SK-N-SH (cell line): ENCODE data around the gene GPR171.

Experiments
- CHD2 ChIP-seq: fragments of 150-350 bp; IDR thresholded peaks from 2 replicates; pipeline ENCODE4 v1.6.1; 2018; ENCODE audit warnings: low read length; ENCODE audit not compliant: partially characterized antibody
- CTCF ChIP-seq: fragments of 200-600 bp; sonication (generic); IDR thresholded peaks from 2 replicates; pipeline ENCODE4 v1.6.1; 2017; ENCODE audit warnings: antibody characterized with exemption, mild to moderate bottlenecking, moderate library complexity
- RCOR1 ChIP-seq: fragments of 150-350 bp; IDR thresholded peaks from 2 replicates; pipeline ENCODE4 v1.6.1; 2017; ENCODE audit warnings: antibody characterized with exemption, low read length
- REST ChIP-seq: IDR thresholded peaks from 2 replicates; pipeline ENCODE4 v1.6.1; 2012; ENCODE audit warnings: mild to moderate bottlenecking, low read depth, low read length, moderate library complexity
- TAF1 ChIP-seq: IDR thresholded peaks from 2 replicates; pipeline ENCODE4 v1.6.1; 2012; ENCODE audit warnings: low read depth, mild to moderate bottlenecking, low read length, moderate library complexity, borderline replicate concordance
- TF ChIP-seq, protein P1 (sequence below): IDR thresholded peaks from 2 replicates; pipeline ENCODE4 v1.4.0; 2012; ENCODE audit warnings: low read depth

DNA sequence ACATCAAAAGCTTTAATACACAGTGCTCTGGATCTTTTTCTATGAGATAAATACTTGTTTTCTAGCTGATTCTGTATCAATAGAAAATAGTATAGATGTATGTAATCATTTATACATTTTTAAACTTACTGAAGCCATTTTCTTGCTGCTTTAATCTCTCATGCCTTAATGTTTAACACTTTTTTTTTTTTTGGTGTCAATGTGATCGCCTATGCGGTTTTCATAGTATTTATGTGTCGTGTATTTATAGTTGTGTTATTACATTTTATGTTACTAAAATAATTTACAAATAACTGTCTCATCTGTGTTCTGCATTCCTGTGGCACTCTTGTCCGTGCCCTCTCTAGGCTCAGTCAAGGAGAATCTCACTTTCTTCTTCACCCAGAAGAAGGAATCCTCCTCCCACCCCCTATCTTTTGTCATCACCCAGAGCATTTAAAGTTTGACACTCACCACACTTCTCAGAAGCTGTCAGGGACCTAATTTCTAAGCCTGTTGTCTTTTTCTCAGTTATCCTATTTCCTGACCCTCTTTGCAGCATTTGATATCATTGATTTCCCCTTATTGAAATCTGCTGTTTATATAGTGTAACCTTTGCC lies 21.4 kb upstream of the GPR171 start:
- no peak for TF ChIP-seq CTCF
- no peak for TF ChIP-seq CHD2
- no peak for TF ChIP-seq REST
- no peak for TF ChIP-seq RCOR1
- no peak for TF ChIP-seq TAF1
- TF ChIP-seq, protein P1, sequence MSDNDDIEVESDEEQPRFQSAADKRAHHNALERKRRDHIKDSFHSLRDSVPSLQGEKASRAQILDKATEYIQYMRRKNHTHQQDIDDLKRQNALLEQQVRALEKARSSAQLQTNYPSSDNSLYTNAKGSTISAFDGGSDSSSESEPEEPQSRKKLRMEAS, result no peak
